Panc1 (cell line): ENCODE data around the gene CHRDL2. TPM values are rescaled to one million over a fixed set of nuclear protein-coding genes. Genes with fewer than 3 reads are reported as not detected.

ENCODE experiments used
- ATAC-seq: fragments of 200-7000 bp; cut with Tn5 transposase; 2 replicates; pipeline ENCODE4 v1.9.1; 2020; ENCODE audit warnings: mild to moderate bottlenecking, moderate library complexity
- BruUV-seq: library from RNA; stranded (reverse); fragments of 400-500 nt; replicated peaks from 2 replicates; lab custom pipeline; 2021; lab: Mats Ljungman, UMichigan
- CTCF ChIA-PET: fragments of 300-600 bp; sonication (Branson Sonifier 250); formaldehyde crosslinking; loops from one replicate; lab custom pipeline; 2022; ENCODE audit warnings: antibody characterized with exemption; lab: Charles Lee
- POLR2A ChIA-PET: fragments of 300-600 bp; sonication (Branson Sonifier 250); formaldehyde crosslinking; loops from one replicate; lab custom pipeline; 2022; ENCODE audit warnings: antibody characterized with exemption; lab: Charles Lee
- DNase-seq: peaks from one replicate; pipeline ENCODE4 v3.0.0-alpha.2; 2010; ENCODE audit warnings: low read depth, low spot score
- H3K27ac ChIP-seq: 2 replicates; pipeline ENCODE4 v1.5.1; 2011; ENCODE audit warnings: mild to moderate bottlenecking, low read length, inconsistent platforms
- H3K27me3 ChIP-seq: fragments of 200-500 bp; sonication (Bioruptor generic); 2 replicates; pipeline ENCODE4 v1.6.0; 2014; ENCODE audit warnings: low read length, inconsistent platforms; ENCODE audit not compliant: control insufficient read depth, insufficient read depth
- H3K36me3 ChIP-seq: fragments of 200-500 bp; sonication (Bioruptor generic); 2 replicates; pipeline ENCODE4 v1.5.1; 2014; ENCODE audit warnings: inconsistent platforms, mild to moderate bottlenecking, low read length, moderate library complexity; ENCODE audit not compliant: control insufficient read depth, insufficient read depth
- H3K4me1 ChIP-seq: 2 replicates; pipeline ENCODE4 v1.5.1; 2011; ENCODE audit warnings: inconsistent platforms, mild to moderate bottlenecking, low read length, moderate library complexity; ENCODE audit not compliant: control insufficient read depth, insufficient read depth
- H3K4me3 ChIP-seq, 2 experiments: 2 replicates each; pipeline ENCODE4 v1.5.1; 2011 to 2012; ENCODE audit warnings: low read depth in 2 of 2, low read length in 2 of 2, mild to moderate bottlenecking in 2 of 2, inconsistent platforms in 1 of 2, moderate library complexity in 1 of 2
- H3K9me3 ChIP-seq: fragments of 200-500 bp; sonication (Bioruptor generic); 2 replicates; pipeline ENCODE4 v1.5.1; 2014; ENCODE audit warnings: low read depth, mild to moderate bottlenecking, inconsistent platforms, low read length, moderate library complexity; ENCODE audit not compliant: control insufficient read depth, insufficient read depth
- CTCF ChIP-seq: fragments of 450-650 bp; IDR thresholded peaks from 2 replicates; pipeline ENCODE4 v1.5.1; 2017; ENCODE audit warnings: mild to moderate bottlenecking
- POLR2AphosphoS5 ChIP-seq: IDR thresholded peaks from 2 replicates; pipeline ENCODE4 v1.6.1; 2012; ENCODE audit warnings: mild to moderate bottlenecking, low read depth, low read length, moderate library complexity
- REST ChIP-seq, 2 experiments: IDR thresholded peaks; 2 replicates each; pipeline ENCODE4 v1.6.1; 2011 to 2012; ENCODE audit warnings: low read depth in 2 of 2, control low read depth in 1 of 2, low read length in 1 of 2, mild to moderate bottlenecking in 1 of 2, moderate library complexity in 1 of 2; ENCODE audit not compliant: insufficient read depth in 1 of 2
- SIN3A ChIP-seq: IDR thresholded peaks from 2 replicates; pipeline ENCODE4 v1.6.1; 2012; ENCODE audit warnings: low read depth, mild to moderate bottlenecking, low read length, moderate library complexity, borderline replicate concordance; ENCODE audit not compliant: insufficient read depth
- TCF7L2 ChIP-seq: IDR thresholded peaks from 2 replicates; pipeline ENCODE4 v1.6.1; 2011; ENCODE audit warnings: mild to moderate bottlenecking, low read depth, low read length, inconsistent platforms
- in situ Hi-C: cut with HindIII; loops from 2 replicates; pipeline ENCODE4 v1.10.0; 2016; ENCODE audit warnings: low sequenced_read_pairs, low pct_unique_long_range_greater_than_20kb
- intact Hi-C: fragments of 100-400 bp; cut with micrococcal nuclease; formaldehyde crosslinking; loops from one replicate; pipeline ENCODE4 v1.10.0; 2022; ENCODE audit not compliant: unreplicated experiment
- total RNA-seq: library from RNA; stranded (reverse); gene quantifications from one replicate; pipeline ENCODE4 v1.2.1, GENCODE V29; 2021; ENCODE audit not compliant: unreplicated experiment

Gene CHRDL2
- total RNA-seq, 1 experiment from 2014 or later: 0.15 TPM

- Histone ChIP-seq H3K27me3 (no peaks in the 10 kb centered on the region), H3K27ac (no peak overlapping the region), H3K9me3 (no peaks in the 10 kb centered on the region), H3K36me3 (no peaks in the 10 kb centered on the region), H3K4me1 (no peaks in the 10 kb centered on the region), H3K4me3 (no peak overlapping the region)
- TF ChIP-seq TCF7L2 (no peak), SIN3A (no peak), CTCF (no peak), POLR2AphosphoS5 (no peak), REST (IDR thresholded peaks at IDR 0.05; ENCODE audit: insufficient read depth in 1 of 2, low read depth in 2 of 2, low read length in 1 of 2) (no peak)
- ATAC-seq (peak; percentile 31; the same call in 1 of the 2 replicates), DNase-seq (no peak)
- intact Hi-C loops (no loop called here), in situ Hi-C loops (no loop called here)
- BruUV-seq: no TSS peak
- ChIA-PET POLR2A (no interaction called here), CTCF (interaction anchor here (0.5 to 2.2 kb wide), 4 partner anchors 8 to 40 kb away, joined by 3 to 8 read pairs (median 5); no protein-coding TSS in a partner anchor)
Observed at GRCh38 chr11:74710281-74710938, 20.8 kb downstream of the CHRDL2 start.

- TF ChIP-seq POLR2AphosphoS5 (no peak), SIN3A (no peak), CTCF (no peak), TCF7L2 (no peak), REST (IDR thresholded peaks at IDR 0.05; ENCODE audit: insufficient read depth in 1 of 2, low read depth in 2 of 2, low read length in 1 of 2) (no peak)
- POLR2A ChIA-PET: no interaction called here
- BruUV-seq: no TSS peak
Observed at GRCh38 chr11:74709175-74709574, 22.1 kb downstream of the CHRDL2 start.

More at GRCh38 chr11:74709175-74709574, 22.1 kb downstream of the CHRDL2 start:
- Histone ChIP-seq H3K4me3 (no peak overlapping the region), H3K4me1 (no peaks in the 10 kb centered on the region), H3K9me3 (no peaks in the 10 kb centered on the region), H3K36me3 (no peaks in the 10 kb centered on the region), H3K27me3 (no peaks in the 10 kb centered on the region), H3K27ac (no peak overlapping the region)
- CTCF ChIA-PET: interaction anchor here (0.6 kb wide), 1 partner anchor 63 kb away, joined by 6 read pairs; no protein-coding TSS in a partner anchor
- DNase-seq (no peak), ATAC-seq (no peak)
- intact Hi-C loops (no loop called here), in situ Hi-C loops (no loop called here)
